Colonic mucosa (tissue), 4 donors: ENCODE measurements around the gene ELMOD3. TPM values are rescaled to one million over a fixed set of nuclear protein-coding genes. Genes with fewer than 3 reads are reported as not detected.

Source experiments
- DNase-seq: peaks from one replicate; pipeline ENCODE4 v3.0.0-alpha.2; 2020
- H3K27ac ChIP-seq: fragments of 200-600 bp; one replicate; pipeline ENCODE4 v1.8.0; 2021
- H3K27me3 ChIP-seq: fragments of 200-600 bp; one replicate; pipeline ENCODE4 v1.8.0; 2021
- H3K36me3 ChIP-seq: fragments of 200-600 bp; one replicate; pipeline ENCODE4 v1.8.0; 2021
- H3K4me1 ChIP-seq: fragments of 200-600 bp; one replicate; pipeline ENCODE4 v1.8.0; 2021; ENCODE audit warnings: mild to moderate bottlenecking
- H3K4me3 ChIP-seq: fragments of 200-600 bp; one replicate; pipeline ENCODE4 v1.8.0; 2021
- H3K9ac ChIP-seq, 2 donors: one replicate each; pipeline ENCODE4 v1.7.0; 2013; ENCODE audit warnings: control low read depth in 2 of 2, low read depth in 2 of 2, low read length in 2 of 2
- H3K9me3 ChIP-seq: fragments of 200-600 bp; one replicate; pipeline ENCODE4 v1.8.0; 2021
- intact Hi-C: fragments of 100-400 bp; cut with DNase I; formaldehyde crosslinking; loops from one replicate; pipeline ENCODE4 v1.14.1; 2022
- total RNA-seq, 2 donors: library from RNA; stranded (reverse); fragmentation: NEBNext Ultra II Directional in 1 of 2; extraction: Animal tissue kit (Norgen Biotek cat#: 25700) in 1 of 2; gene quantifications; one replicate each; pipeline ENCODE4 v1.2.1, GENCODE V29; 2021
- TF ChIP-seq, protein P1 (sequence below): fragments of 200-600 bp; IDR thresholded peaks from one replicate; pipeline ENCODE4 v1.8.0; 2022; ENCODE audit warnings: antibody characterized with exemption, mild to moderate bottlenecking
- donor health status: healthy.
- donor health status: DM: no; HTN: no; CAD: no.
- donor health status: DM: no; HTN: no; CAD: no.

ELMOD3 gene
- total RNA-seq, 2 donors from 2014 or later, result 13.4 to 19.4 TPM

DNA sequence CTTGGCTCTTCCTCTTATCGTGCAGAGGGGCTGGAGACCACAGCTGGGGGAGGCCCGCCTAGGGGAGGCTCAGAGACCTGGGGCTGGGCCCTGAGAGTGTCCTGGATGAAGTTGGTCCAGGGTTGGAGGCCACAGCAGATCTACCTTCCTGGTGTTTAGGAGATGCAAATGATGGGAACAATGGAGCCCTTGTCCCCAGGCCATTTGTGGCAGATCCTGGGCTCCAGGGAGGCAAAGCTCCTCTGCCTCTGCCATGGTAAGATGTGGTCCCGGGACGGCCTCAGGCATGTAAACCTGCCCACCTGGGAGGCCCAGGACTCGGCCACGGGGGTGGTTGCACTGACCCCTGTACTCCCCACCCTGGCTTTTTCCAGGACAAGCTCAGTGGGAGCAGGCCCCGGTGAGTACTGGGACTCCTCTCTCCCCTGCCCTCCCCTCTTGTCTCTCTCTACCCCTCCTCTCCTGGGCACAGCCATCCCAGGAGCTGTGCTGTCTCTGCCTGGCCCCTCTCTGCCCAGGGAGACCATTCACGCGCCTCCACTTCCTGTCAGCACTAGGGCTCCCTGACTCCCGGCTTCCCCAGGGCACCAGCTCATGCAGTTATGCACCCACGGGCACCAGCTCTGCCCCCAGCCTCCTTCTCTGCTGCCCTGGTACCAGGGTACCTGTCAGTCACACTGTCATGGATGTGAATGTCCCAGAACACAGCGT is 74.8 kb downstream of the ELMOD3 start:
- Histone ChIP-seq H3K27me3 (no peaks in the 10 kb centered on the region), H3K9me3 (no peaks in the 10 kb centered on the region), H3K4me3 (no peak overlapping the region), H3K4me1 (peaks cover 4% of the 10 kb centered on the region), H3K36me3 (no peaks in the 10 kb centered on the region), H3K9ac (no peak overlapping the region), H3K27ac (no peak overlapping the region)
- TF ChIP-seq, protein P1, sequence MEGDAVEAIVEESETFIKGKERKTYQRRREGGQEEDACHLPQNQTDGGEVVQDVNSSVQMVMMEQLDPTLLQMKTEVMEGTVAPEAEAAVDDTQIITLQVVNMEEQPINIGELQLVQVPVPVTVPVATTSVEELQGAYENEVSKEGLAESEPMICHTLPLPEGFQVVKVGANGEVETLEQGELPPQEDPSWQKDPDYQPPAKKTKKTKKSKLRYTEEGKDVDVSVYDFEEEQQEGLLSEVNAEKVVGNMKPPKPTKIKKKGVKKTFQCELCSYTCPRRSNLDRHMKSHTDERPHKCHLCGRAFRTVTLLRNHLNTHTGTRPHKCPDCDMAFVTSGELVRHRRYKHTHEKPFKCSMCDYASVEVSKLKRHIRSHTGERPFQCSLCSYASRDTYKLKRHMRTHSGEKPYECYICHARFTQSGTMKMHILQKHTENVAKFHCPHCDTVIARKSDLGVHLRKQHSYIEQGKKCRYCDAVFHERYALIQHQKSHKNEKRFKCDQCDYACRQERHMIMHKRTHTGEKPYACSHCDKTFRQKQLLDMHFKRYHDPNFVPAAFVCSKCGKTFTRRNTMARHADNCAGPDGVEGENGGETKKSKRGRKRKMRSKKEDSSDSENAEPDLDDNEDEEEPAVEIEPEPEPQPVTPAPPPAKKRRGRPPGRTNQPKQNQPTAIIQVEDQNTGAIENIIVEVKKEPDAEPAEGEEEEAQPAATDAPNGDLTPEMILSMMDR, result no peak
- intact Hi-C loops, result no loop called here
- no peak for DNase-seq

DNA sequence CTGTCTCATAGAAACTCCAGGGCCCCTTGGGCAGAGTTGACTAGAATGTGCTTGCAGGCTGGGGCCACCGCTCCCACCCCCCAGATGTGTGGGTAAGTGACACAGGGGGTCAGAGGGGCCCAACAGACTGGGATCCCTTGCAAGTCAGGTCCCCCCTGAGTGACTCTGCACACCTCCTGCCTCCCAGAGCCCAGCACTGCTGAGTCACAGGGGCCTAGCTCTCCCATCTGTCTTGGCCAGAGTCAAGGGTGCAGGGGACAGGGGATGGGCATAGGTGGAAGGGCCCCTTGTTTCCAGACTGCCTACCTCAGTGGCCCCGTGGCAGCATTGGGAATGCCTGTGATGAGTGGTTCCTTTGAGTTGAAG is 75.3 kb downstream of the ELMOD3 start:
- Histone ChIP-seq H3K27ac (no peak overlapping the region), H3K9ac (no peak overlapping the region), H3K4me1 (peaks cover 4% of the 10 kb centered on the region), H3K36me3 (no peaks in the 10 kb centered on the region), H3K9me3 (no peaks in the 10 kb centered on the region), H3K27me3 (no peaks in the 10 kb centered on the region), H3K4me3 (no peak overlapping the region)
- no peak for DNase-seq
- TF ChIP-seq, protein P1, result no peak
- intact Hi-C loops, result no loop called here

DNA sequence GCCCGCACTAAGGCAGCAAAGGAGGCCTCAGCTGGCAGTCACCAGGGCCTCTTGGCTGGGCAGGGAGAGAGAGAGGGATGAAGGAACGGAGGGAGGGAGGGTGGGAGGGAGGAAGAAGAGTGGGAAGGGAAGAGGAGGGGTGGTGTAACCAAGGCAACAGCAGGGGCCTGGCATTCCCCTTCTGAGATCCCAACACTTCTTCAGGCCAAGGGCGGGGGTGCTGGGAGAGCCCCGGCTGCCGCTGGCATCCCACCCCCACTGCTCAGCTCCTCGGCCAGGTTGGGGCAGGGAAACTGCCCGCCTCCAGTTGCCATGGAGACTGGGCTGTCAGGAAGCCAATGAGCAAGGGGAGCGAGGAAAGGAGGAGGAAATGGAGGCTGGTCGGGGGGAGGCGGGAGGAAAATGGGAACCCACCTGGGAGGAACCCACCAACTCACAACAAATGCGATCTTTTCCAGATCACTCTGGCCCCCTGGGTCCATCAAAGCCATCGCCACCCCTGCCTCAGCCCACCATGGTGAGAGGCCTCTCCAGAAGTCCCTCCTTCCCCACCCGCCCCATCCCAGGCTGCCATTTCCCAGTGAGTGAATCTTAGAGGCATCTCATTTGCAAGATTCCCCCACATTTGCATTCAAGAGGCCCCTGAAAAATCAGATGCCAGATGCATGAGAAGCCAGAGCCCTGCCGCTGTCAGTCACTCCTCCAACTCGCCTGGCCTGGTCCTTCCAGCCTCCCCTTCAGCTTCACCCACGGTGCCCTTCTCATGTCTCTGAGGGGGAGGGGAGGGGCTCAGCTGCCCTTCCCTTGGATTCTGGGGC is 76.4 kb downstream of the ELMOD3 start:
- Histone ChIP-seq H3K9ac (no peak overlapping the region), H3K4me3 (no peak overlapping the region), H3K27ac (no peak overlapping the region), H3K9me3 (no peaks in the 10 kb centered on the region), H3K4me1 (peaks cover 4% of the 10 kb centered on the region), H3K36me3 (no peaks in the 10 kb centered on the region), H3K27me3 (no peaks in the 10 kb centered on the region)
- TF ChIP-seq, protein P1, result no peak
- no peak for DNase-seq
- intact Hi-C loops, result no loop called here

DNA sequence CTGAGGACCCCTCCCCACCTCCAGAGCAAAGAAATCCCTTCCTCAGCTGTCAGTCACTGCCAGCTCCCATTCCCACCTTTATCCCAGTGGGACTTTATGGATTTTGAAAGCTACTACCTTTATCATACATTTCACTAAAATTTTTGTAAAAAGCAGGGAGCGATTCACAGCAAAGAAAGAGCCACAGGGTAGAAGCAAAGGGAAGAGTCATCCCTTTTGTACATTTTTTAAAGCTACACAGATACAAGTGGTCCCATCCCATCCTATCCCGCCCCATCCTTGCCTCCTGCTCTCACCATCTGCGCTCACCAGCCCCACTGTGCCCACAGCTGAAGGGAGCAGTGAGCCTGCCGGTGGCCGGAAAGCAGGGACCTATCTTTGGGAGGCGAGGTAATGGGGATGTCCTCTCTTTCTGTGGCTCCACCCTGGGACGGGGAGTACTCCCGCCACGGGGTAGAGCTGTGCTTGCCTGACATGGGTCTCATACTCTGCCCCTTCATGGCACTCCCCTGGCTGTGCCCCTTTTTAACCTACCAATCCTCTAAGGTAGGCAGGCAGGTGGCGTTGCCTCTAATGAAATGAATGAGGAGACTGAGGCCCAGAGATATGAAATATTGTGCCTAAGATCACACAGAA is 77.1 kb downstream of the ELMOD3 start:
- no peaks in the 10 kb centered on the region for H3K9me3 ChIP-seq
- intact Hi-C loops, result no loop called here
- no peak overlapping the region for H3K9ac ChIP-seq
- no peaks in the 10 kb centered on the region for H3K36me3 ChIP-seq
- no peaks in the 10 kb centered on the region for H3K27me3 ChIP-seq
- no peak overlapping the region for H3K27ac ChIP-seq
- no peak for DNase-seq
- peaks cover 4% of the 10 kb centered on the region for H3K4me1 ChIP-seq
- TF ChIP-seq, protein P1, result no peak
- H3K4me3 ChIP-seq, result no peak overlapping the region

DNA sequence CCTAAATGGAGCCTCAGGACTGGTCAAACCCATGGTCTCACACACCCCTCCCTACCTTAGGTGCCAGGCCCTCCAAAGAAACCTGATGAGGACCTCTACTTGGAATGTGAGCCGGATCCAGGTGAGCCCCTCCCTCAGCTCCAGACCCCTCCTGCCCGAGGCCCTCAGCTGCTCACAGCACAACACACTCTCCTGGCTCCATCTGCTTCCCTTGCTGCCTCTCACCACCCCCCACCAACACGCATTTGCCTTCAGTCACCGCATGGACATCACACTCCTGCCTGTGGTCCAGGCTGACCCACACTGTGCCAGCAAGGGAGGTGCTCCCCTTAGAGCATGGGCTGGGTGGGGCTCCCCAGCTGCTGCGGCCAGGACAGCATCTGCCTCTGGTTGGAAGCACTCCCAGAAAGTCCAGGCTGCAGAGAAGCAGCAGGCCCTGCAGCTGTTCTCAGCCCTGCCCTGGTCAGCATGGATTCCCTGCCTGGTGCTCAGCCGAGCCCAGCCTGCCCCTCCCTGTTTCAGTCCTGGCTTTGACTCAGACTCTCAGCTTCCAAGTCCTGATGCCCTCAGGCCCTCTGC is 79.0 kb downstream of the ELMOD3 start:
- Histone ChIP-seq H3K9ac (peak overlapping the region; percentile 33 to 46), H3K27ac (peak overlapping the region; percentile 1), H3K36me3 (no peaks in the 10 kb centered on the region), H3K9me3 (no peaks in the 10 kb centered on the region), H3K4me1 (peaks cover 10% of the 10 kb centered on the region), H3K4me3 (no peak overlapping the region), H3K27me3 (no peaks in the 10 kb centered on the region)
- TF ChIP-seq, protein P1, result no peak
- intact Hi-C loops, result no loop called here
- peak; percentile 79 for DNase-seq
